Measurements from ENCODE around the gene WDR90.

DNA sequence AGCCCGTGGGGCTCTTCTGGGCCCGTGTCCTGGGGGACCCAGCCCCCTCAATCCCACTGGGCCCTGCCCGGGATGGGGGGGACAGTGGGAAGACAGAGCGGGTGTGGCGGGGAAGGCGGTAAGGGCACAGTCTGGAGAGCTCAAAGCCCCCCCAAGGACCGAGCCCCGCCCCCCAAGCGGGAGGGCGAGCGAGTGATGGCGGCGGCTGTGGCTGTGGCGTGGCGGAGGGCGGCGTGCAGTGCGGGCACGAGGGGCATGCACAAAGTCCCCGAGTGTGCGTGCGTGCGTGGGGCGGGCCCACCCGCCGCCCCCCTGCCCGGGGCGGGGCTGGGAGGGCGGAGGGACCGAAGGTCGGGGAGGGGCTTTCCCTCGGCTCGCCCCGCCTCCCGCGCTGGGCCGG, 44.6 kb downstream of the WDR90 start:
- TF ChIP-seq CTCF (IDR thresholded peaks at IDR 0.05), result no peak
- no peak for TF ChIP-seq EZH2 (IDR thresholded peaks at IDR 0.05)
- no peak for TF ChIP-seq EZH2phosphoT487 (IDR thresholded peaks at IDR 0.05)
